ENCODE data around the gene LPP.

DNA sequence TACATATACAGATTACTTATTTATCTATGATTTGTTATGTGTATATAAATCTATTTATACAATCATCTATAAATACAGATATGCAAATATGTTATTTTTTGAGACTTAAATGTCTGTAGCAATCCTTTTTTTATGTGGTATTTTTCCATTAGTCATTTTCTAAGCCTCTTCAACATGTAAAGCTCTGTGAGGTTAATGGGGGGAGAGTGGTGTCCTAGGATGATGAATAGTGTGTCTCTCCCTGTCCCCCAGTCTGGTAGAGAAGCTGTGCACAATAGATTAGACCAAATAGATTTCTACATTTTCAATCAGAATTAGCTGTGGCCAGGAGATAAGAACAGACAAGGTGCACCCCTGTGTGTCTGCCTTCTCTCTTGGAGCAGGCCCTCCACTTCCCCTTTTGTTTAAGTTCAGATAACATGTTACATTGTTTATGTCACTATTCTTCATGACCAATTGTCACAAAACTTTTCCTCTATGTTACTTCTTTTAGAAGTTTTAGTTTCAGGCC lies 453.9 kb downstream of the LPP start:
- TF ChIP-seq ELF4 (IDR thresholded peaks at IDR 0.05) (no peak), ARNT (IDR thresholded peaks at IDR 0.05) (no peak), NFRKB (IDR thresholded peaks at IDR 0.05) (no peak), SP1 (IDR thresholded peaks at IDR 0.05) (no peak), FOXM1 (IDR thresholded peaks at IDR 0.05; ENCODE audit: borderline replicate concordance) (no peak), CTBP1 (IDR thresholded peaks at IDR 0.05; ENCODE audit: borderline replicate concordance) (no peak), FOXK2 (IDR thresholded peaks at IDR 0.05) (no peak), LEF1 (IDR thresholded peaks at IDR 0.05; ENCODE audit: borderline replicate concordance) (no peak), BHLHE40 (IDR thresholded peaks at IDR 0.05; ENCODE audit: borderline replicate concordance) (no peak)
